ENCODE data around the gene SEPSECS. TPM values are rescaled to one million over a fixed set of nuclear protein-coding genes. Genes with fewer than 3 reads are reported as not detected.

The SEPSECS gene
- total RNA-seq, 1 experiment from 2014 or later = 4.0 TPM

DNA sequence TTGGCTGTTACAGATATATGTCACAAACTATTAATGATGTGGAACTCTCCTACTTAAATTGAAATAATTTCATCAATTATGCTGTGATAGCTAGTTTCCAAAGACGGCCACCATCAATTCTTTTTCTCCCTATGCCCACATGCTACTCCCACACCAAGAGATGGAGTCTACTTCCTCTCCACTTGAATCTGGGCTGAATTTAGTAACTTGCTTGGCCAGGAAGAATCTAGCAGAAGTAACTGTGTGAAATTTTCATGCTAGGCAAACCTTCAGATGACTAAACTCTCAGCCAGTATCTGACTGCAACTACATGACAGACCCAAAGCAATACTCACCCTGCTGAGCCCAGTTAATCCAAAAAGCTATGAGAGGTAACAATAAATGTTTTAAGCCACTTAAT is 3.2 kb downstream of the SEPSECS start:
- in situ Hi-C loops (cut with HindIII; ENCODE audit: low pct_unique_long_range_greater_than_20kb, low sequenced_read_pairs) (no loop called here), intact Hi-C loops (cut with micrococcal nuclease; ENCODE audit: unreplicated experiment) (no loop called here)
- no peaks in the 10 kb centered on the region for H3K27me3 ChIP-seq (ENCODE audit: control insufficient read depth, insufficient read depth, low read length)
- no peaks in the 10 kb centered on the region for H3K9me3 ChIP-seq (ENCODE audit: control insufficient read depth, insufficient read depth, low read depth, low read length)
- DNase-seq (ENCODE audit: low read depth, low spot score) (no peak), ATAC-seq (no peak)
- H3K4me3 ChIP-seq (ENCODE audit: low read depth in 2 of 2, low read length in 2 of 2) = no peak overlapping the region
- POLR2A ChIA-PET = no interaction called here
- no peak overlapping the region for H3K27ac ChIP-seq (ENCODE audit: low read length)
- no peak for TF ChIP-seq TCF7L2 (IDR thresholded peaks at IDR 0.05; ENCODE audit: low read depth, low read length)
- TF ChIP-seq, protein P1, sequence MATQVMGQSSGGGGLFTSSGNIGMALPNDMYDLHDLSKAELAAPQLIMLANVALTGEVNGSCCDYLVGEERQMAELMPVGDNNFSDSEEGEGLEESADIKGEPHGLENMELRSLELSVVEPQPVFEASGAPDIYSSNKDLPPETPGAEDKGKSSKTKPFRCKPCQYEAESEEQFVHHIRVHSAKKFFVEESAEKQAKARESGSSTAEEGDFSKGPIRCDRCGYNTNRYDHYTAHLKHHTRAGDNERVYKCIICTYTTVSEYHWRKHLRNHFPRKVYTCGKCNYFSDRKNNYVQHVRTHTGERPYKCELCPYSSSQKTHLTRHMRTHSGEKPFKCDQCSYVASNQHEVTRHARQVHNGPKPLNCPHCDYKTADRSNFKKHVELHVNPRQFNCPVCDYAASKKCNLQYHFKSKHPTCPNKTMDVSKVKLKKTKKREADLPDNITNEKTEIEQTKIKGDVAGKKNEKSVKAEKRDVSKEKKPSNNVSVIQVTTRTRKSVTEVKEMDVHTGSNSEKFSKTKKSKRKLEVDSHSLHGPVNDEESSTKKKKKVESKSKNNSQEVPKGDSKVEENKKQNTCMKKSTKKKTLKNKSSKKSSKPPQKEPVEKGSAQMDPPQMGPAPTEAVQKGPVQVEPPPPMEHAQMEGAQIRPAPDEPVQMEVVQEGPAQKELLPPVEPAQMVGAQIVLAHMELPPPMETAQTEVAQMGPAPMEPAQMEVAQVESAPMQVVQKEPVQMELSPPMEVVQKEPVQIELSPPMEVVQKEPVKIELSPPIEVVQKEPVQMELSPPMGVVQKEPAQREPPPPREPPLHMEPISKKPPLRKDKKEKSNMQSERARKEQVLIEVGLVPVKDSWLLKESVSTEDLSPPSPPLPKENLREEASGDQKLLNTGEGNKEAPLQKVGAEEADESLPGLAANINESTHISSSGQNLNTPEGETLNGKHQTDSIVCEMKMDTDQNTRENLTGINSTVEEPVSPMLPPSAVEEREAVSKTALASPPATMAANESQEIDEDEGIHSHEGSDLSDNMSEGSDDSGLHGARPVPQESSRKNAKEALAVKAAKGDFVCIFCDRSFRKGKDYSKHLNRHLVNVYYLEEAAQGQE (IDR thresholded peaks at IDR 0.05; ENCODE audit: insufficient read depth in 1 of 2, low read depth in 2 of 2, low read length in 1 of 2) = no peak
- no peak for TF ChIP-seq SIN3A (IDR thresholded peaks at IDR 0.05; ENCODE audit: borderline replicate concordance, insufficient read depth, low read depth, low read length)
- TF ChIP-seq, protein P2, sequence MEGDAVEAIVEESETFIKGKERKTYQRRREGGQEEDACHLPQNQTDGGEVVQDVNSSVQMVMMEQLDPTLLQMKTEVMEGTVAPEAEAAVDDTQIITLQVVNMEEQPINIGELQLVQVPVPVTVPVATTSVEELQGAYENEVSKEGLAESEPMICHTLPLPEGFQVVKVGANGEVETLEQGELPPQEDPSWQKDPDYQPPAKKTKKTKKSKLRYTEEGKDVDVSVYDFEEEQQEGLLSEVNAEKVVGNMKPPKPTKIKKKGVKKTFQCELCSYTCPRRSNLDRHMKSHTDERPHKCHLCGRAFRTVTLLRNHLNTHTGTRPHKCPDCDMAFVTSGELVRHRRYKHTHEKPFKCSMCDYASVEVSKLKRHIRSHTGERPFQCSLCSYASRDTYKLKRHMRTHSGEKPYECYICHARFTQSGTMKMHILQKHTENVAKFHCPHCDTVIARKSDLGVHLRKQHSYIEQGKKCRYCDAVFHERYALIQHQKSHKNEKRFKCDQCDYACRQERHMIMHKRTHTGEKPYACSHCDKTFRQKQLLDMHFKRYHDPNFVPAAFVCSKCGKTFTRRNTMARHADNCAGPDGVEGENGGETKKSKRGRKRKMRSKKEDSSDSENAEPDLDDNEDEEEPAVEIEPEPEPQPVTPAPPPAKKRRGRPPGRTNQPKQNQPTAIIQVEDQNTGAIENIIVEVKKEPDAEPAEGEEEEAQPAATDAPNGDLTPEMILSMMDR (IDR thresholded peaks at IDR 0.05) = no peak
- no peak for TF ChIP-seq POLR2AphosphoS5 (IDR thresholded peaks at IDR 0.05; ENCODE audit: low read depth, low read length)
- H3K36me3 ChIP-seq (ENCODE audit: control insufficient read depth, insufficient read depth, low read length) = peaks cover 3% of the 10 kb centered on the region; the same call in 1 of the 2 replicates
- CTCF ChIA-PET = interaction anchor here (0.6 kb wide), 1 partner anchor 78 kb away, joined by 4 read pairs; no protein-coding TSS in a partner anchor
- BruUV-seq (replicated peaks) = no TSS peak
- peaks cover 8% of the 10 kb centered on the region for H3K4me1 ChIP-seq (ENCODE audit: control insufficient read depth, insufficient read depth, low read length)

DNA sequence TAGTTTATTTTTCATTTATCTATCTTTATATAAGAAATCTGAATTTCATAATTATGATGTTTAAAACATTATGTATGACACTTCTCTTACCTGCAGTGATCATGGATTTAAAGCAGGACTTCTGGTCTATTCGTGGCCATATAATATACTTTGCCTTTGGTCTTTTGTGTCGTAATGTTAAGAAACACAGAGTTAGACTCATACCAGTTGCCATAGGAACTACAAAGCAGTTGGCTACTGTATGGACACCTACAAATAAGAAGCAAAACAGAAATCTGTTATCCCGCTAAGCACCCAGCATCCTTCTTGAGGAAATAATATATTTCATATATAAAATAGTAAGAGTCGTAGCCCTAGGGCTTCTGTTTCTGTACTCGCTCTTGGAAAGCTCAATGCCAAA is 4.3 kb downstream of the SEPSECS start:
- CTCF ChIA-PET = no interaction called here

More for the DNA sequence above, 4.3 kb downstream of the SEPSECS start:
- no TSS peak for BruUV-seq (replicated peaks)
- intact Hi-C loops (cut with micrococcal nuclease; ENCODE audit: unreplicated experiment) (no loop called here), in situ Hi-C loops (cut with HindIII; ENCODE audit: low pct_unique_long_range_greater_than_20kb, low sequenced_read_pairs) (no loop called here)
- Histone ChIP-seq H3K27ac (ENCODE audit: low read length) (no peak overlapping the region), H3K4me1 (ENCODE audit: control insufficient read depth, insufficient read depth, low read length) (peaks cover 4% of the 10 kb centered on the region; the same call in 1 of the 2 replicates), H3K4me3 (ENCODE audit: low read depth in 2 of 2, low read length in 2 of 2) (no peak overlapping the region), H3K36me3 (ENCODE audit: control insufficient read depth, insufficient read depth, low read length) (peaks cover 3% of the 10 kb centered on the region; the same call in 1 of the 2 replicates), H3K27me3 (ENCODE audit: control insufficient read depth, insufficient read depth, low read length) (no peaks in the 10 kb centered on the region), H3K9me3 (ENCODE audit: control insufficient read depth, insufficient read depth, low read depth, low read length) (no peaks in the 10 kb centered on the region)
- no peak for ATAC-seq
- no peak for DNase-seq (ENCODE audit: low read depth, low spot score)
- TF ChIP-seq POLR2AphosphoS5 (IDR thresholded peaks at IDR 0.05; ENCODE audit: low read depth, low read length) = no peak
- TF ChIP-seq, protein P1 (IDR thresholded peaks at IDR 0.05; ENCODE audit: insufficient read depth in 1 of 2, low read depth in 2 of 2, low read length in 1 of 2) = no peak
- TF ChIP-seq, protein P2 (IDR thresholded peaks at IDR 0.05) = no peak
- POLR2A ChIA-PET = no interaction called here

Data from Panc1 (cell line).